Naive B cell (primary cell): ENCODE data around the gene MRPS25. TPM values are rescaled to one million over a fixed set of nuclear protein-coding genes. Genes with fewer than 3 reads are reported as not detected.

Experiments
- ATAC-seq, 2 donors: fragments of 150-1000 bp; cut with Tn5 transposase; 2 replicates each; pipeline ENCODE4 v1.10.0; 2021; ENCODE audit warnings: low read depth in 2 of 2, mild to moderate bottlenecking in 2 of 2, moderate library complexity in 2 of 2
- DNase-seq: peaks from one replicate; pipeline ENCODE4 v3.0.0; 2022
- H3K27ac Mint-ChIP-seq, 6 donors: one replicate each; pipeline ENCODE4 v1.8.0; 2020 to 2022; ENCODE audit warnings: mild to moderate bottlenecking in 6 of 6, mixed read lengths in 6 of 6, moderate library complexity in 5 of 6, inconsistent platforms in 2 of 6
- H3K27me3 Mint-ChIP-seq, 3 donors: one replicate each; pipeline ENCODE4 v1.8.0; 2021 to 2022; ENCODE audit warnings: mixed read lengths in 3 of 3, mild to moderate bottlenecking in 1 of 3
- H3K36me3 Mint-ChIP-seq, 2 donors: one replicate each; pipeline ENCODE4 v1.8.0; 2020 to 2022; ENCODE audit warnings: mixed read lengths in 2 of 2, inconsistent platforms in 1 of 2, mild to moderate bottlenecking in 1 of 2
- H3K4me1 Mint-ChIP-seq, 3 donors: one replicate each; pipeline ENCODE4 v1.8.0; 2020 to 2022; ENCODE audit warnings: mixed read lengths in 3 of 3, inconsistent platforms in 1 of 3, mild to moderate bottlenecking in 1 of 3, moderate library complexity in 1 of 3
- H3K4me3 Mint-ChIP-seq, 8 donors: one replicate each; pipeline ENCODE4 v1.8.0; 2020 to 2022; ENCODE audit warnings: mild to moderate bottlenecking in 8 of 8, mixed read lengths in 8 of 8, moderate library complexity in 8 of 8, inconsistent platforms in 2 of 8
- H3K9me3 Mint-ChIP-seq, 7 donors: one replicate each; pipeline ENCODE4 v1.8.0; 2020 to 2022; ENCODE audit warnings: mixed read lengths in 7 of 7, mild to moderate bottlenecking in 5 of 7, inconsistent platforms in 2 of 7, moderate library complexity in 1 of 7
- polyA plus RNA-seq, 6 donors: library from polyadenylated mRNA; unstranded; fragments of 300-500 nt; fragmentation: Illumina TruSeq; gene quantifications; one replicate each; pipeline ENCODE4 v1.2.3, GENCODE V29; 2021; ENCODE audit warnings: low read depth in 6 of 6

MRPS25 gene
- polyA plus RNA-seq, 6 donors from 2014 or later, result 13.8 to 28.5 (median 19.3) TPM

- Mint-ChIP-seq H3K27me3 (no peaks in the 10 kb centered on the region), H3K4me3 (peak overlapping the region in 6 of 8 donors; percentile 9 to 98 (median 96)), H3K4me1 (peaks cover 12 to 27% (median 22%) of the 10 kb centered on the region in 3 donors), H3K27ac (peak overlapping the region in 1 of 6 donors; percentile 55), H3K36me3 (peaks cover 0 to 3% of the 10 kb centered on the region in 2 donors), H3K9me3 (no peaks in the 10 kb centered on the region)
- no peak for DNase-seq
- ATAC-seq, result no peak
These were observed 1.4 kb upstream of the MRPS25 start for GRCh38 chr3:15066467-15066866.

GRCh38 chr3:15065550-15066007 is 464 bp upstream of the MRPS25 start:
- Mint-ChIP-seq H3K4me1 (peaks cover 10 to 29% (median 22%) of the 10 kb centered on the region in 3 donors), H3K4me3 (peak overlapping the region; percentile 94 to 98 (median 96)), H3K27me3 (no peaks in the 10 kb centered on the region), H3K9me3 (no peaks in the 10 kb centered on the region), H3K36me3 (no peaks in the 10 kb centered on the region), H3K27ac (peak overlapping the region in 5 of 6 donors; percentile 91 to 98 (median 96))
- ATAC-seq (no peak), DNase-seq (no peak)

- no peak for DNase-seq
- H3K27me3 Mint-ChIP-seq, result no peaks in the 10 kb centered on the region
- H3K4me1 Mint-ChIP-seq, result peaks cover 10 to 33% (median 30%) of the 10 kb centered on the region in 3 donors
- H3K9me3 Mint-ChIP-seq, result no peaks in the 10 kb centered on the region
- no peaks in the 10 kb centered on the region for H3K36me3 Mint-ChIP-seq
- H3K27ac Mint-ChIP-seq, result peak overlapping the region in 5 of 6 donors; percentile 71 to 98 (median 93)
- ATAC-seq, result no peak
- H3K4me3 Mint-ChIP-seq, result peak overlapping the region; percentile 94 to 98 (median 96)
These were observed 748 bp downstream of the MRPS25 start for GRCh38 chr3:15064299-15064834.

- Mint-ChIP-seq H3K4me1 (peaks cover 10 to 33% (median 32%) of the 10 kb centered on the region in 3 donors), H3K4me3 (peak overlapping the region; percentile 94 to 98 (median 96)), H3K9me3 (no peaks in the 10 kb centered on the region), H3K27me3 (no peaks in the 10 kb centered on the region), H3K36me3 (no peaks in the 10 kb centered on the region), H3K27ac (peak overlapping the region in 4 of 6 donors; percentile 38 to 93 (median 80))
- no peak for ATAC-seq
- no peak for DNase-seq
These were observed 1.3 kb downstream of the MRPS25 start for GRCh38 chr3:15063656-15064286.

- no peaks in the 10 kb centered on the region for H3K9me3 Mint-ChIP-seq
- no peaks in the 10 kb centered on the region for H3K36me3 Mint-ChIP-seq
- H3K27me3 Mint-ChIP-seq, result no peaks in the 10 kb centered on the region
- H3K27ac Mint-ChIP-seq, result peak overlapping the region in 1 of 6 donors; percentile 38
- peak overlapping the region in 7 of 8 donors; percentile 64 to 97 (median 96) for H3K4me3 Mint-ChIP-seq
- DNase-seq (no peak), ATAC-seq (no peak)
- peaks cover 10 to 33% (median 32%) of the 10 kb centered on the region in 3 donors for H3K4me1 Mint-ChIP-seq
These were observed 1.9 kb downstream of the MRPS25 start for GRCh38 chr3:15063238-15063637.

- Mint-ChIP-seq H3K27me3 (no peaks in the 10 kb centered on the region), H3K27ac (no peak overlapping the region), H3K4me3 (peak overlapping the region in 2 of 8 donors; percentile 40 to 64), H3K36me3 (peaks cover 5 to 8% of the 10 kb centered on the region in 2 donors), H3K4me1 (peaks cover 19 to 43% (median 42%) of the 10 kb centered on the region in 3 donors), H3K9me3 (peaks cover 0 to 3% (median 0%) of the 10 kb centered on the region in 7 donors)
- no peak for DNase-seq
- ATAC-seq, result no peak
These were observed 5.1 kb downstream of the MRPS25 start for GRCh38 chr3:15060029-15060428.

- Mint-ChIP-seq H3K27ac (no peak overlapping the region), H3K4me3 (no peak overlapping the region)
- ATAC-seq, result no peak
These were observed 8.3 kb downstream of the MRPS25 start for GRCh38 chr3:15056676-15057404.

GRCh38 chr3:15055019-15055557 is 10.0 kb downstream of the MRPS25 start:
- peaks cover 0 to 4% (median 1%) of the 10 kb centered on the region in 7 donors for H3K9me3 Mint-ChIP-seq
- H3K36me3 Mint-ChIP-seq, result peaks cover 5 to 14% of the 10 kb centered on the region in 2 donors
- peak; percentile 49 for DNase-seq
- peak overlapping the region; percentile 14 to 95 (median 84) for H3K27ac Mint-ChIP-seq
- peak overlapping the region; percentile 12 to 84 (median 72) for H3K4me3 Mint-ChIP-seq
- peak; percentile 31 to 40 for ATAC-seq
- H3K27me3 Mint-ChIP-seq, result no peaks in the 10 kb centered on the region
- peaks cover 44 to 72% (median 69%) of the 10 kb centered on the region in 3 donors for H3K4me1 Mint-ChIP-seq

More at GRCh38 chr3:15056676-15057404, 8.3 kb downstream of the MRPS25 start:
- peaks cover 5 to 14% of the 10 kb centered on the region in 2 donors for H3K36me3 Mint-ChIP-seq
- H3K4me1 Mint-ChIP-seq, result peaks cover 32 to 56% (median 54%) of the 10 kb centered on the region in 3 donors
- H3K27me3 Mint-ChIP-seq, result no peaks in the 10 kb centered on the region
- no peak for DNase-seq
- H3K9me3 Mint-ChIP-seq, result peaks cover 0 to 4% (median 1%) of the 10 kb centered on the region in 7 donors

- Mint-ChIP-seq H3K36me3 (peaks cover 5 to 14% of the 10 kb centered on the region in 2 donors), H3K27me3 (no peaks in the 10 kb centered on the region), H3K9me3 (peaks cover 0 to 4% (median 1%) of the 10 kb centered on the region in 7 donors), H3K4me1 (peaks cover 45 to 75% (median 71%) of the 10 kb centered on the region in 3 donors), H3K27ac (peak overlapping the region in 5 of 6 donors; percentile 59 to 91 (median 76)), H3K4me3 (peak overlapping the region in 1 of 8 donors; percentile 22)
- ATAC-seq (no peak), DNase-seq (no peak)
These were observed 11.6 kb downstream of the MRPS25 start for GRCh38 chr3:15053541-15053940.

- peak overlapping the region in 5 of 6 donors; percentile 39 to 94 (median 76) for H3K27ac Mint-ChIP-seq
- peaks cover 5 to 14% of the 10 kb centered on the region in 2 donors for H3K36me3 Mint-ChIP-seq
- peak overlapping the region in 3 of 8 donors; percentile 20 to 38 (median 23) for H3K4me3 Mint-ChIP-seq
- DNase-seq (no peak), ATAC-seq (no peak)
- peaks cover 45 to 73% (median 66%) of the 10 kb centered on the region in 3 donors for H3K4me1 Mint-ChIP-seq
- no peaks in the 10 kb centered on the region for H3K27me3 Mint-ChIP-seq
- peaks cover 0 to 4% (median 1%) of the 10 kb centered on the region in 7 donors for H3K9me3 Mint-ChIP-seq
These were observed 12.5 kb downstream of the MRPS25 start for GRCh38 chr3:15052335-15053242.

GRCh38 chr3:15051531-15051930 is 13.6 kb downstream of the MRPS25 start:
- peaks cover 0 to 13% of the 10 kb centered on the region in 2 donors for H3K36me3 Mint-ChIP-seq
- no peaks in the 10 kb centered on the region for H3K27me3 Mint-ChIP-seq
- H3K9me3 Mint-ChIP-seq, result peaks cover 0 to 4% (median 1%) of the 10 kb centered on the region in 7 donors
- DNase-seq (no peak), ATAC-seq (no peak)
- H3K4me1 Mint-ChIP-seq, result peaks cover 41 to 67% (median 59%) of the 10 kb centered on the region in 3 donors
- peak overlapping the region; percentile 76 to 95 (median 94) for H3K27ac Mint-ChIP-seq
- H3K4me3 Mint-ChIP-seq, result peak overlapping the region in 7 of 8 donors; percentile 20 to 81 (median 56)
